Gastrocnemius medialis (tissue), 4 donors: ENCODE measurements around the gene SP100. TPM values are rescaled to one million over a fixed set of nuclear protein-coding genes. Genes with fewer than 3 reads are reported as not detected.

Experiments
- ATAC-seq, 2 donors: fragments of 150-250 bp; one replicate each; pipeline ENCODE4 v1.9.1; 2016
- DNase-seq, 2 donors: peaks; one replicate each; pipeline ENCODE4 v3.0.0-alpha.2; 2019
- H3K27ac ChIP-seq, 4 donors: fragments of 200-600 bp; sonication (generic); 1 replicate in 1 of 4; 2 replicates in 3 of 4; pipeline ENCODE4 v1.5.1; 2016 to 2018; ENCODE audit warnings: mild to moderate bottlenecking in 2 of 4, moderate library complexity in 1 of 4
- H3K27me3 ChIP-seq, 3 donors: fragments of 200-600 bp; sonication (generic) in 2 of 3; 1 replicate in 1 of 3; 2 replicates in 2 of 3; pipeline versions ENCODE4 v1.5.1 to v1.6.0; 2016 to 2019; ENCODE audit warnings: mild to moderate bottlenecking in 1 of 3, moderate library complexity in 1 of 3
- H3K36me3 ChIP-seq, 2 donors: fragments of 200-600 bp; sonication (generic) in 1 of 2; one replicate each; pipeline ENCODE4 v1.5.1; 2017 to 2018
- H3K4me1 ChIP-seq, 2 donors: fragments of 200-600 bp; sonication (generic) in 1 of 2; one replicate each; pipeline ENCODE4 v1.5.1; 2016 to 2017; ENCODE audit warnings: mild to moderate bottlenecking in 2 of 2
- H3K4me3 ChIP-seq, 4 donors: fragments of 200-600 bp; sonication (generic) in 3 of 4; 1 replicate in 1 of 4; 2 replicates in 3 of 4; pipeline ENCODE4 v1.5.1; 2016 to 2019; ENCODE audit warnings: mild to moderate bottlenecking in 2 of 4
- H3K9me3 ChIP-seq, 3 donors: fragments of 200-600 bp; sonication (generic) in 2 of 3; 1 replicate in 1 of 3; 2 replicates in 2 of 3; pipeline ENCODE4 v1.5.1; 2016 to 2019
- POLR2A ChIP-seq, 2 donors: fragments of 450-650 bp; IDR thresholded peaks; one replicate each; pipeline ENCODE4 v1.6.1; 2017; ENCODE audit warnings: antibody characterized with exemption in 2 of 2, mild to moderate bottlenecking in 2 of 2, moderate library complexity in 2 of 2
- in situ Hi-C, 4 donors: fragments of 200-750 bp; cut with MboI; loops; one replicate each; pipeline versions ENCODE4 v1.15.0 to v1.8.0; 2017; ENCODE audit warnings: low sequenced_read_pairs in 4 of 4
- intact Hi-C: fragments of 100-400 bp; cut with DNase I; formaldehyde crosslinking; loops from one replicate; pipeline ENCODE4 v1.15.1; 2023; ENCODE audit warnings: low total_unique reads
- total RNA-seq, 4 donors: library from RNA; depleted of rRNA; stranded (reverse); fragments of >200 nt; gene quantifications; one replicate each; pipeline versions ENCODE4 v1.1.0 to v1.2.3, GENCODE V29; 2016
- TF ChIP-seq, protein P1 (sequence below), 5 experiments: fragments of 450-650 bp in 3 of 5; fragments of 200-600 bp in 2 of 5; sonication (generic) in 2 of 5; IDR thresholded peaks in 4 of 5; conservative IDR thresholded peaks in 1 of 5; 1 replicate in 4 of 5; 2 replicates in 1 of 5; pipeline ENCODE4 v1.5.1; 2016 to 2019; ENCODE audit warnings: antibody characterized with exemption in 5 of 5, mild to moderate bottlenecking in 3 of 5, moderate library complexity in 3 of 5

SP100 gene
- total RNA-seq, 4 donors from 2014 or later: 18.2 to 30.7 (median 19.5) TPM

DNA sequence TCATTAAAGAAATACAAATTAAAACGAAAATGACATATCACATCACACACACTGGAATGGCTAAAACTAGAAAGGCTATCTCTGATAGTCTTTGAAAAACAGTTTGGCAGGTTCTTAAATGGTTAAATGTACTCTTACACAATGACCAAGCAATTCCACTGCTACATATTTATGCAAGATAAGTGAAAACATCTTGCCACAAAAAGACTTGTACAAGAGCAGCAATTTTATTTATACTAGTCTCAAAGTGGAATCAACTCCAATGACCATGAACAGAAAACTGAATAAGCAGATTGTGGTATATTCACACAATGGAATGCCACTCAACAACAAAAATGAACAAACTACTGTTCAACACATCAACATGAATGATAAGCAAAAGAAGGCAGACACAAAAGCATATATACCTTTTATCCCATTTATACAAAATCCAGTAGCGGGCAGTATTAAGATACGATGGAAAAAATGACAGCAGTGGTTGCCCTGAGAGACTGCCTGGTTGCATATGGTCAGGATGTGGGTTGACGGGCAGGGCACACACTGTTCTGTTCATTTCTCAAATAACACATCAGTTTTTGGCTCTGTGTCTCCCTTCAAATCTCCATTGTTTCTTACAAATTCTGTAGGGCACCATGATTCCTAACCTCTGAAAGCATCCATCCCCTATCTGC, 25.4 kb downstream of the SP100 start:
- Histone ChIP-seq H3K27ac (no peak overlapping the region), H3K27me3 (no peaks in the 10 kb centered on the region), H3K4me3 (no peak overlapping the region), H3K4me1 (peaks cover 0 to 16% of the 10 kb centered on the region in 2 donors), H3K36me3 (peaks cover 0 to 10% of the 10 kb centered on the region in 2 donors), H3K9me3 (no peaks in the 10 kb centered on the region)
- no peak for TF ChIP-seq POLR2A (IDR thresholded peaks at IDR 0.05)
- TF ChIP-seq, protein P1, sequence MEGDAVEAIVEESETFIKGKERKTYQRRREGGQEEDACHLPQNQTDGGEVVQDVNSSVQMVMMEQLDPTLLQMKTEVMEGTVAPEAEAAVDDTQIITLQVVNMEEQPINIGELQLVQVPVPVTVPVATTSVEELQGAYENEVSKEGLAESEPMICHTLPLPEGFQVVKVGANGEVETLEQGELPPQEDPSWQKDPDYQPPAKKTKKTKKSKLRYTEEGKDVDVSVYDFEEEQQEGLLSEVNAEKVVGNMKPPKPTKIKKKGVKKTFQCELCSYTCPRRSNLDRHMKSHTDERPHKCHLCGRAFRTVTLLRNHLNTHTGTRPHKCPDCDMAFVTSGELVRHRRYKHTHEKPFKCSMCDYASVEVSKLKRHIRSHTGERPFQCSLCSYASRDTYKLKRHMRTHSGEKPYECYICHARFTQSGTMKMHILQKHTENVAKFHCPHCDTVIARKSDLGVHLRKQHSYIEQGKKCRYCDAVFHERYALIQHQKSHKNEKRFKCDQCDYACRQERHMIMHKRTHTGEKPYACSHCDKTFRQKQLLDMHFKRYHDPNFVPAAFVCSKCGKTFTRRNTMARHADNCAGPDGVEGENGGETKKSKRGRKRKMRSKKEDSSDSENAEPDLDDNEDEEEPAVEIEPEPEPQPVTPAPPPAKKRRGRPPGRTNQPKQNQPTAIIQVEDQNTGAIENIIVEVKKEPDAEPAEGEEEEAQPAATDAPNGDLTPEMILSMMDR (IDR thresholded peaks at IDR 0.05 in 4 of 5, conservative IDR thresholded peaks at IDR 0.05 in 1 of 5): no peak
- intact Hi-C loops (no loop called here), in situ Hi-C loops (no loop called here)
- DNase-seq: peak in 1 of 2 donors; percentile 22
- ATAC-seq: no peak

DNA sequence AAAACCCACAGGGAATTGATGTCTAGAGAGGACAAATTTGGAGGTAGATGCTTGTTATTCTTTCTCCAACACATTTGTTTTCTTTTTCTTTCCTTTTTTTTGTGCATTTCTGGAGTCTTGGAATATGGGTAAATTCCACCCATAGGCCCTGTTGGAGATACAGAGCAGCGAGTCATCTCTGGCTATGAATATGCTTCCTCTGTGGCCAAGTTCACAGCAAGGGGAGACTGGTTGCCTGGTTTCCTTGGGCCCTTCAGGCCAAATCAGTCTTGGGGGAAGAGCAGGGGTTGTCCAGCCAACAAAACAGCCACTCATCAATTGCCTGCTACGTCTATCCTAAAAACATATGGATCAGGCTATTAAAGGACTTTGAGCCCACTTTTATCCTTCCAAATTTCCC, 27.5 kb downstream of the SP100 start:
- H3K36me3 ChIP-seq: peaks cover 0 to 32% of the 10 kb centered on the region in 2 donors
- in situ Hi-C loops: no loop called here
- intact Hi-C loops: no loop called here
- ATAC-seq (no peak), DNase-seq (no peak)
- H3K27me3 ChIP-seq: no peaks in the 10 kb centered on the region
- TF ChIP-seq POLR2A (IDR thresholded peaks at IDR 0.05): no peak
- TF ChIP-seq, protein P1 (IDR thresholded peaks at IDR 0.05 in 4 of 5, conservative IDR thresholded peaks at IDR 0.05 in 1 of 5): no peak
- H3K4me3 ChIP-seq: no peak overlapping the region
- no peak overlapping the region for H3K27ac ChIP-seq
- no peaks in the 10 kb centered on the region for H3K9me3 ChIP-seq
- peaks cover 0 to 16% of the 10 kb centered on the region in 2 donors for H3K4me1 ChIP-seq

DNA sequence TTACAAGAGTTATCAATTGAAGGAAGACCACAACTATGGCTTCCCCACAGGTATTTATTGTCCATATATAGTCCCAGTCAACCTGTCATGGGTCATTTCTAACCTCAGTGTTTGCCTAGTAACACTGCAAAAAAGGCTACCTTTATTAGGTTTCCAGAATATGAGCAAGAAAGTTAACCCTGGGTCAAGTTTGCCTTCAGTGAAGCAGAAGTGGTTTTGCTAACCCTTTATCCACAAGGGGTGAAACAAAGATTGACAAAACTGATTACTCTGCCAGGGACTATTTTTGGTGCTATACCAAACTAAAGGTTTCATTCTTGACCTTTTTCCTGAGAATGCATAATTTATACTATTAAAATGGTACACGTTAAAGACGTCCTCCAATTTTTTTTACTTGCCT, 28.8 kb downstream of the SP100 start:
- TF ChIP-seq, protein P1 (IDR thresholded peaks at IDR 0.05 in 4 of 5, conservative IDR thresholded peaks at IDR 0.05 in 1 of 5): no peak
- DNase-seq (no peak), ATAC-seq (no peak)
- H3K4me1 ChIP-seq: peaks cover 0 to 16% of the 10 kb centered on the region in 2 donors
- no peak overlapping the region for H3K4me3 ChIP-seq
- H3K27me3 ChIP-seq: no peaks in the 10 kb centered on the region
- intact Hi-C loops: no loop called here
- peaks cover 0 to 41% of the 10 kb centered on the region in 2 donors for H3K36me3 ChIP-seq
- no peaks in the 10 kb centered on the region for H3K9me3 ChIP-seq
- no peak overlapping the region for H3K27ac ChIP-seq
- in situ Hi-C loops: no loop called here

DNA sequence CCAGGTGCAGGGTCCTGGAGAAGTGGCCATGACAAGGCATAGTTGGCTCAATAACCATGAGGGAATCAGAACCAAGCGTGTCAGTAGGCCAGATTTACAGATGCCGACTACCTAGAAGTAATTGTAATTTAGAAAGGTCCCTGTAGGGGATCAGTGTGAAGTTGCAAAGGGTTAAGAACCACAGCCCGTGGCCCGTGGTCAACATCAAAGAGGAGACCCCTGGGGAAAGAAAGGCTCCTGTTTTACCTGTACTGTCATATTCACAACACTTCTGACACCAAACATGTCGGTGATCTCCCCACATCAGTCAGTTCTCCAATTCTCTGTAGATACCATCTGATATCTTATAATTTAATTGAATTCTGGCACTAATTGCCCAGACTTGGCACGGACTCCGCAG, 31.0 kb downstream of the SP100 start:
- Histone ChIP-seq H3K36me3 (peaks cover 0 to 43% of the 10 kb centered on the region in 2 donors), H3K27ac (no peak overlapping the region), H3K4me3 (no peak overlapping the region), H3K9me3 (no peaks in the 10 kb centered on the region), H3K4me1 (no peaks in the 10 kb centered on the region), H3K27me3 (no peaks in the 10 kb centered on the region)
- TF ChIP-seq POLR2A (IDR thresholded peaks at IDR 0.05): no peak
- TF ChIP-seq, protein P1 (IDR thresholded peaks at IDR 0.05 in 4 of 5, conservative IDR thresholded peaks at IDR 0.05 in 1 of 5): no peak
- in situ Hi-C loops: no loop called here
- intact Hi-C loops: no loop called here
- DNase-seq (no peak), ATAC-seq (no peak)
